ENCODE results near the gene RPS27A. TPM values are rescaled to one million over a fixed set of nuclear protein-coding genes. Genes with fewer than 3 reads are reported as not detected.
"Not testable (repeated sequence)": the region's sequence is repeated elsewhere in the genome, so short reads cannot be mapped to it uniquely, and the experiment has no call there.

Gene RPS27A
- total RNA-seq, 4 donors from 2014 or later: 1,333 to 2,174 (median 1,743) TPM

- ATAC-seq (ENCODE audit: low FRiP score): no peak
- no peak for DNase-seq (ENCODE audit: low spot score)
- TF ChIP-seq CTCF (IDR thresholded peaks at IDR 0.05): no peak
These were observed 10.1 kb downstream of the RPS27A start for GRCh38 chr2:55242617-55243016.

GRCh38 chr2:55245411-55245810 lies 12.9 kb downstream of the RPS27A start:
- DNase-seq (ENCODE audit: low spot score) (no peak), ATAC-seq (ENCODE audit: low FRiP score) (no peak)
- TF ChIP-seq CTCF (IDR thresholded peaks at IDR 0.05): no peak

DNA sequence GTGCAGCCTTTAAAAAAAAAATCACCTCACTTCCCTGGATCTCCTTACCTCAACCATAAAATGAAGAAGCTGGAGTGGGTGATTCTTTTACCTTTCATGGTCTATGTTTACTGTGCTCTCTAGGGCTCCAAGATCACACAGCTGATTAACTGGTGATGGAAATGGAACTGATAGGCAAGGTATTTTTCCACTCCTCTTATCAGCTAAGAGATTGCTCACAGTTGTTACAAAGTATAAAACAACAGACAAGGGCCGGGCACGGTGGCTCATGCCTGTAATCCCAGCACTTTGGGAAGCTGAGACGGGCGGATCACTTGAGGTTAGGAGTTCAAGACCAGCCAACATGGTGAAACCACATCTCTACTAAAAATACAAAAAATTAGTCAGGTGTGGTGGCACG lies 14.5 kb downstream of the RPS27A start:
- TF ChIP-seq CTCF (IDR thresholded peaks at IDR 0.05): no peak
- DNase-seq (ENCODE audit: low spot score) (no peak), ATAC-seq (ENCODE audit: low FRiP score) (no peak)

DNA sequence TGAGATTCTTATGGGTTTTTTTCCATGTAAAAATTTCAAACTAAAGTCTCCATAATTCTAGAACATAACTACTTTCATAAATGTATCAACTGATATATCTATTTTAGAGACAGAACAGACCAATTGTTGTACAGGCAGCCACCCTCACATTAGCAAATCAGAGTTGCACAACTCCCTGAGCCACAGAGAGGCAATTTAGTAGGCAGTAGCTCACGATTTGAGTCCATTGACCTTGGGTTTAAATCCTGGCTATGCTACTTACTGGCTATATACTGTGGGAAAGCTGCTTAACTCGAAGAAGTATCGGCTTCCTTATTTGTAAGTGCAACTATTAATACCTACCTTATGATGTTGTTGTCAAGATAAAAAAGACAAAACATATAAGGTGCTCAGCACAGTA lies 20.3 kb downstream of the RPS27A start:
- no peak for TF ChIP-seq CTCF (IDR thresholded peaks at IDR 0.05)
- no peak for DNase-seq (ENCODE audit: low spot score)
- ATAC-seq (ENCODE audit: low FRiP score): no peak

DNA sequence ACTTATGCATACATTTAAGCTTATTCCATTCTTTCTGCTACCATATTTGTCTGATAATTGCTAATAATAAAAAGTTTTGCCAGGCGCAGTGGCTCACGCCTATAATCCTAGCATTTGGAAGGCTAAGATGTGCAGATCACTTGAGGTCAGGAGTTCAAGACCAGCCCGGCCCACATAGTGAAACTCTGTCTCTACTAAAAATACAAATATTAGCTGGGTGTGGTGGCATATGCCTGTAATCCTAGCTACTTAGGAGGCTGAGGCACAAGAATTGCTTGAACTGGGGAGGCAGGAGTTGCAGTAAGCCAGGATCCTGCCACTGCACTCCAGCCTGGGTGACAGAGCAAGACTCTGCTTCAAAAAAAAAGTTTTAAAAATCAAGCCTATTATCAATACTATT lies 27.1 kb downstream of the RPS27A start:
- ATAC-seq (ENCODE audit: low FRiP score); DNase-seq (ENCODE audit: low spot score): not testable (repeated sequence)

DNA sequence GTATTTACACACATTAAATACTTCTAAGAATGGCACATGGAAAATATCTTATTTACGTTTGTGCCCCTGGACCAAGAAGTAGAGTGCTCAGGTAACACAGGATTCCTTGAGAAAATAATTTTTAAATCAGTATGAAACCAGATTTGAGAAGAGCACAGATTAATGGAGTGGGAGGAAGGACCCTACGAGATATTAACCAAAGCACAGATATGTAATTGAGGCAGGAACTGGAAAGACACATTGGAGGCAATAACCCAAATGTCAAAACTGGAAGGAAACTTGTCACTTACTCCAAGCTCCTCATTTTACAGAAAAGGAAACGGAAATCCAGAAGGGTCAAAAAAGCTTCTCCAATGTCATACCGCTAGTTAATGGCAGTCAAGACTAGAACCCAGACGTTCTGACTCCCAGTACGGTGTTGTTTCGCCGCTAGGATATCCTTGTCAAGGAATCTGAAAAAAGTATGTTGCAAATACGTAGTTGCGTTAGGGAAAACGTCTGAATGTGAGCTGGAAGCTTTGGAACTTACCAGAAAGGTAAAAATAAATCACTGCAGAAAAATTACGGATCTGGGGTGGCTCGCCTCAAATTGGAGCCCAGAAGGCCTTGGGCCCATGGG lies 35.9 kb downstream of the RPS27A start:
- DNase-seq (ENCODE audit: low spot score): no peak
- no peak for ATAC-seq (ENCODE audit: low FRiP score)
- TF ChIP-seq CTCF (IDR thresholded peaks at IDR 0.05): no peak

DNA sequence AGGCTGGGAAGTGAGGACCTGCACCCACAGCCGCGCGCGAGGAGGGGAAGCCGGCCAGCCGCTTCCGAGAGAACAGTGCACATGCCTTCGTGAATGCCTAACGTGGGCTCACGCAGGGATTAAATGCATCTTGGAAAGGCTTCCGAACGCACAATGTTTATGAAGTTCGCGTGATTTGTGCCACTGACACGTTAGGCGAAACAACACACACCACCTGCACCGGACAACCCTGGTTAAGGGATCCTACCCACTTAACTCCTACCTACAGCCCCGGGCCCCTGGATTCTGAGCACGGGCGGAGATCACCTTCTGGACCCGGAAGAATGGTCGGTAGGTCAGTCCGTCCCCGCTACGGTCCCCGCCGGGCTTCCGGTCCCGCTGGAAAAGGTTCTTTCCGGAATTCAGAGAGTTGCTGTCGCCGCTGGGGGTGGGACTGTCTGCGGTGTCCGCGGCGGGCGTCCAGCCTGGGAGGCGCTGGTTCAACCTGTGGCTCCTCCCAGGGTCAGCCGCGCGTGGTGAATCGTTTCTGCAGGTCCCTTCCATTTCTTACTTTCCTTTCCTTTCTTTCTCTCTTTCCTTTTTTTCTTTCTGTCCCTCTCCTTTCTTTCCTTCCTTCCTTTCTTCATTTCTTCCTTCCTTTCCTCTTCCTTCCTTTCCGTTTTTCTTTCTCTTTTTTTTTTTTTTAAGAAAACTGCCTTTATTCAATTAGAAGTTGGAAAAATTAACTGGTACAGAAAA lies 36.6 kb downstream of the RPS27A start, which contains the start of gene MTIF2:
Gene MTIF2 (minus strand): TSS at position 325 of the 738 bp plus-strand sequence. CDS start 5,373 bp downstream, outside the sequence.
- ATAC-seq (ENCODE audit: low FRiP score): peak; percentile 100
- DNase-seq (ENCODE audit: low spot score): peak; percentile 76
- no peak for TF ChIP-seq CTCF (IDR thresholded peaks at IDR 0.05)
